ENCODE measurements around the gene ZIC3.

Gene ZIC3

DNA sequence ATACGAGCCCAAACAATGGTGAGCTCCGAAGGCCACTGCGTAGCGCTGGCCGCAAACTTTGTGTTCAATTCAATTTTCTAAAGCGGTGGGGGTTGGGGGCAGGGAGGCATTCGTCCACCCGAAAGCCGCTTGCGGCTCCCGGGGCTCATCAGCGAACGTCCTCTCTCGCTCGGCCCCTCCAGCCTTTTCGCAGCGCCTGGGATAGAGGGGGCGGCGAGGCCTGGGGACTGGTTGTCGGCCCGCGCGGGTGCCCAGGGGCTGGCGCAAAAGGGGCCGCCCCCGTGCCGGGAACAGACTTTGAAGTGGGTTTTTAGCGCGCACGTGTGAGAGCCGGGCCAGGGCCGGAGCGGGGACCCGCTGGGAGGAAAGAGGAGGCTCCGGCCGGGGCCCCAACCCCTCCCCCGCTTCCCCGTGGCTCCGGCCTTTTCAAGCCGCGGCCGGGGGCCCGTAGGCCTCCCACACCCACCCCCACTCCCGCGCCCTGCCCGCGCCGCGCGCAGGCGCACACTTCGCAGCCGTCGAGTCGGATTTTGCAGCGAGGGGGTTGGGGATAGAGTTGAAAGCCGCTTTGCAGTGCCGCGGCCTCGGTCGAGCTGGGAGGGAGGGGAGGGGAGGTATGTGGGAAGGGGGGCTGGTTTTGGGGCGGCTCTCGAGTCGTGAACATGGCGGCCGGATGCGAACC lies 8.3 kb downstream of the ZIC3 start:
- no peak for DNase-seq

DNA sequence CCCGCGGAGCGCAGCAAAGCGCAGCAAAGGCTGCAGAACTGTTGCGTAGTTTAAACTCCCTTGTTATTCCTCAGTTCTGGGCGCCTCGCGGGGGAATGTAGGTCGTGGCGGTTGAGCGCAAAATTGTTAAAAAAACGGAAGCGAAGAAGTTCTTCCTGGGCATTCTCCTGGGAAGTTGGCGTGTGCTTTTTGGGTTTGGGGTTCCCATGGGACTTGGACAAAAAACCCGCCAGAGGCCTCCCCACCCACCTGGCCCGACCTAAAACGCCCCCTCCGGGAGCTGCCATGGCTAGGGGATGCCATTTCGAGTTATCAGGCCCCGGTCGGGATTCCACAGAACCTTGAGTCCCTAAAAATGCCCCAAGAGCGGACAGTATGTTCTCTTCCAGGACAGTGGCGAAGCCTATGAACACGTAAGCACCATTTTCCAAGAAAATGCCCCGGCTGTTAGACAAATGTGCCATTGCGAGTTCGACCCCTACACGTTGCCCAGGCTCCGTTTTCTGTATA lies 8.9 kb downstream of the ZIC3 start:
- no peak for DNase-seq

DNA sequence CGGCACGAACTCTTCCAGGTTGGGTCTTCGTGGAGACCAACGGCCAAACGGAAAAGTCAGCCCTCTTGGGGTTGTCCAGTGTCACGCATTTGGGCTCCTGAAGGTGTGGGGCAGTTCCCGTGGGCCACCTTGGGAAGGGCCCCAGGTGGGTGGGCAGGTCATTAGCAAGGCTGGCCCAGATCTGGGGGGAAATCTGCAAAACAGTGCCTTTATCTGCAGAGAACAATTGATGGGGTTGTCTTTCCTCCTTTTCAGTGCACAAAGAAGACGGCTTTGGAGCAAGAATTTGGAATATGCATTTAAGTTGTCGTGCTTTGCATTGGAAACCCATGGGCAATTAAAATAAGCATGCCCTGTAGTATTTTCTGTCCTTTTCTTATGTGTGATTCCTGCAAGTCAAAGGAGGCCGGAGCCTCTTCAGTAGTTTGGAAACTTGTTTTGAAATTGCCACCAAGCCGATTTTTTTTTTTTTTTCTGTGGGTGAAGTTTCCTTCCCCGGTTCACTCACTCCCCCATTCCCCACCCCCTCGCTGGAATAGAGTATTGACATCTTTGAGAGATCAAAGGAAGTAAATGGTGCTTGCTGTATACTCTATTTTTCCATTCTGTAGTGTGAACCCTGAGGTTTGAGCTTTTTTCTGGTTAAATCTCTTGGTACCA lies 9.8 kb downstream of the ZIC3 start:
- DNase-seq: no peak

DNA sequence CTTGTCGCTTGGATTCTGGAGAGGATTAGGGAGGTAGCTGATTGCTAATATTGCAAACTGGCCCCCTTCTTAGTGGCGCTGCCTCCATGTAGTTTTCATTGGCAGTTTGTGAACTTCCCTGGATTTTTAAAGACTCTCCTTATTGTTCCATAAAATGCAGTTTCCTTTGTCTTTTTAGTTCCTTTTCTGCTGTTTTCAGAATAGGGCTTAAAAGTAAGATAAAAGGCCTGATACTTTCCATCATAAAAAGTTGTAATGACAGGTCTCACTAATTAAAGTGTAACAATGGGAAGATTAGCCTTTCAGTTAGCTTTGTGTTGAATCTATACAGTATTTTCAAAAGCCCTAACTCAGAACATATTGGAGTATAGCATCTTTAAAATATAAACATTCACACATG lies 21.2 kb downstream of the ZIC3 start:
- DNase-seq: no peak

DNA sequence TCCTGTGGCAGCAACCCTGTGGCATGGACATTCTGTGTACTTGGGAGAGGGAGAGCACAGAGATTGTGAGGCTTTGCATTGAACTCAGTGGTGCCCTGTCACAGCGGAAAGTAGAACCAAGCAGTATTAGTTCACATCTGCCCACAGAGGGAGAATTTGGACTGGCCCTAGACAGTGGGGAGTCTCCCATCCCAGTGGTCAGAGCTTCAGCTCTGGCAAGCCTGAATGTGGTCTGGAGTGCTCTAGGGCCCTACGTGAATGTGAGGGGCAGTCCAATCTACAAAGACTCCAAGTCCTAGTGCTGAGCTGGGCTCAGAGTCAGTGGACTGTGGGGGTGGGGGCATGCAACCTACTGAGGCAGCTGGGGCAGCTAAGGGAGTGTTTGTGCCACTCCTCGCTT lies 34.8 kb downstream of the ZIC3 start:
- no peak for DNase-seq

Data from activated CD4-positive, alpha-beta T cell treated with anti-CD3 and anti-CD28 coated beads, Interleukin-10, Interleukin-2, amounts not matched to agents 100 ng/mL and 50 ng/mL, durations not matched to agents 16 hours and 8 hours (primary cell).